ENCODE data around the gene KCNK3.

- TF ChIP-seq RAD21 (IDR thresholded peaks at IDR 0.05; ENCODE audit: insufficient read depth, low read depth, low read length) (no peak), CTCF (IDR thresholded peaks at IDR 0.05 in 2 of 3, conservative IDR thresholded peaks at IDR 0.05 in 1 of 3; ENCODE audit: control insufficient read depth in 2 of 3, extremely low read depth in 1 of 3, insufficient read depth in 1 of 3, low read depth in 3 of 3, low read length in 3 of 3) (no peak), CHD4 (IDR thresholded peaks at IDR 0.05) (no peak), RAD51 (IDR thresholded peaks at IDR 0.05) (no peak), NFYB (IDR thresholded peaks at IDR 0.05; ENCODE audit: insufficient read depth, low read depth, low read length) (no peak), FOXK2 (IDR thresholded peaks at IDR 0.05) (no peak)
- TF ChIP-seq, protein P1, sequence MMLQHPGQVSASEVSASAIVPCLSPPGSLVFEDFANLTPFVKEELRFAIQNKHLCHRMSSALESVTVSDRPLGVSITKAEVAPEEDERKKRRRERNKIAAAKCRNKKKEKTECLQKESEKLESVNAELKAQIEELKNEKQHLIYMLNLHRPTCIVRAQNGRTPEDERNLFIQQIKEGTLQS (IDR thresholded peaks at IDR 0.05; ENCODE audit: borderline replicate concordance, extremely low read depth, low read depth, low read length) = no peak
These were observed 6.8 kb downstream of the KCNK3 start for GRCh38 chr2:26699295-26699694.
